Hepatocyte (in vitro differentiated cells): Measurements from ENCODE around the gene PERCC1.
A peak's percentile ranks its signal among the peaks of the same experiment; 100 is the strongest.

Source experiments
- EZH2phosphoT487 ChIP-seq: fragments of 200-600 bp; sonication (generic); IDR thresholded peaks from one replicate; pipeline ENCODE4 v1.6.1; 2018; ENCODE audit warnings: antibody characterized with exemption, mild to moderate bottlenecking, low read depth, moderate library complexity; ENCODE audit not compliant: unreplicated experiment, severe bottlenecking
- TF ChIP-seq, protein P1 (sequence below): fragments of 200-600 bp; sonication (generic); IDR thresholded peaks from 2 replicates; pipeline ENCODE4 v1.5.1; 2016; ENCODE audit warnings: antibody characterized with exemption, mild to moderate bottlenecking; ENCODE audit not compliant: poor library complexity

DNA sequence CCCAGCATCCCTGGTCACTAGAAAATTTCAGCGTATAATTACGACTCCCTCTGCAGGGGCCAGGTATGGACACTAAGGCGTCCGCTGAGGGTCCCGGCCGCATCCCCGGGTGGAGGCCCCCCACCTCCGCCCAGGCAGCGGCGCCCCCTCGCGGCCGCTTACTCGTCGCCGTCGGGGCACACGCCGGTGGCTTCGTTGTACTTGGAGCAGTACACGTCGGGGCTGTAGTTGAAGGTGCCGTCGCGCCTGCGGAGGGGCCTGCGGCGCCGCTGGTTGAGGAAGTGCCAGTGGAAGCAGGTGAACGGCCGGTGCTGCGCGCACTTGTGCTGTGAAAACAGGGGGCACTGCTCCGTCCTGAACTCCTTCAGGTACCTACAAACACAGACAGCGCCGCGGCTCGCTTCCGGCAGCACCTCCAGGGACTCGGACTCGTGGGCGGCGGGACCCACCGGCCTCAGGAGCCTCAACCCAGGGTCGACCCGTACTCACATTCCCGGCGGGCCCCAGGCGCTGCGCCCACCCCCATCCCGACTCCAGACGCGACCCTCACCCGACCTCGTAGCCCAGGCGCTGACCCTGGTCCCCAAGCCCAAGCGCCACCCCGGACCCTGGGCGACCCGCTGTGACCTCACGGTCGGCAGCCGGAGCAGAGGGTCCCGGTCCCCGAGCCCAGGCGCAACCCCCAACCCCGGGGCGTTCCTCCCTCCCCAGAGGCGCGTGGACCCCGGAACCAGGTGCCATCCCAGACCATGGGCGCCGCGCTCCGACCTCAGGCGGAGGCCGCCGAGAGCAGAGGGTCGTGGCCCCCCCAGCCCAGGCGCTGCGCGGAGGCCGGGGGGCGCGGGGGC is 17.0 kb upstream of the PERCC1 start:
- TF ChIP-seq, protein P1, sequence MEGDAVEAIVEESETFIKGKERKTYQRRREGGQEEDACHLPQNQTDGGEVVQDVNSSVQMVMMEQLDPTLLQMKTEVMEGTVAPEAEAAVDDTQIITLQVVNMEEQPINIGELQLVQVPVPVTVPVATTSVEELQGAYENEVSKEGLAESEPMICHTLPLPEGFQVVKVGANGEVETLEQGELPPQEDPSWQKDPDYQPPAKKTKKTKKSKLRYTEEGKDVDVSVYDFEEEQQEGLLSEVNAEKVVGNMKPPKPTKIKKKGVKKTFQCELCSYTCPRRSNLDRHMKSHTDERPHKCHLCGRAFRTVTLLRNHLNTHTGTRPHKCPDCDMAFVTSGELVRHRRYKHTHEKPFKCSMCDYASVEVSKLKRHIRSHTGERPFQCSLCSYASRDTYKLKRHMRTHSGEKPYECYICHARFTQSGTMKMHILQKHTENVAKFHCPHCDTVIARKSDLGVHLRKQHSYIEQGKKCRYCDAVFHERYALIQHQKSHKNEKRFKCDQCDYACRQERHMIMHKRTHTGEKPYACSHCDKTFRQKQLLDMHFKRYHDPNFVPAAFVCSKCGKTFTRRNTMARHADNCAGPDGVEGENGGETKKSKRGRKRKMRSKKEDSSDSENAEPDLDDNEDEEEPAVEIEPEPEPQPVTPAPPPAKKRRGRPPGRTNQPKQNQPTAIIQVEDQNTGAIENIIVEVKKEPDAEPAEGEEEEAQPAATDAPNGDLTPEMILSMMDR: peak; percentile 74
- TF ChIP-seq EZH2phosphoT487: no peak
